Measurements from ENCODE around the gene GREB1. TPM values are rescaled to one million over a fixed set of nuclear protein-coding genes. Genes with fewer than 3 reads are reported as not detected.

The GREB1 gene
- total RNA-seq, 6 donors from 2014 or later, result 0.39 to 5.4 (median 1.6) TPM

DNA sequence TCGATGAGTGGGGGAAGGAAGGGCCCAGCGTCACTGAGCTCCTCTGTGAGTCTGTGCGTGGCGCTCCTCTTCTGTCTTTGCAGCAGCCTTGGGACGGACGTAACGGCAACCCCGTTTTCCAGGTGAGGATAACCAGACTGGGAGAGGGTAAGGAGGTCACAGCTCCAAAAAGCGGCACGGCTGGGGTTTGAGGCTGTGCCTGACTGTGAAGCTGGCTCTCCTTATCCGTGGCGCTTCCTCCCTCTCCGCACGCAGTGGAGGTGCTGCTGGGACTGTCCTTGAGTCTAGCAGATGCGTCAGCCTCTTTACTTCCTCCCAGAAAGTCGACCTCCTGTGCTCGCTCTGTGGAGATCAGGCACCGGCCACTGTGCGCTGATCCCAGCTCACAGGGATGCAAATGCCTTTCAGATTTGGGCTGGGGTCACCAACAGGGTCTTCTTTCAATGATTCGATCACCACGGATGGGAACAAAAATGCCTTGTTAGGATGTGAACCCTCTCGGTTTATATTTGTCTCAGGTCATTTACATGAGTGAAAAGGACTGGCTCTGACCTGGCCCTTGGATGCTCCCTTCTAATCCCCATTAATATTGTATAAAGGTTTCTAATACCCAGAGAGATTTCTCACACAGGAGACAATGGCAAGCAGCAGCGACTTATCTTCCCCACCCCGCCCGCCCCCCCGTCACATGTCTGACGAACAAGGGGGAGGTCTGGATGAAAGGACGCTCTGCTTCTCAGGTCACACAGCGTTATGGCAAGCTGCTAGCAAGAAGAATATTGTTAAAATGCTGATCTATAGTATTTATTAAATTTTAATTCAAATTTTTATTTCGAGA is 37.8 kb upstream of the GREB1 start:
- H3K27me3 ChIP-seq, result no peaks in the 10 kb centered on the region
- no peak for TF ChIP-seq CTCF (IDR thresholded peaks at IDR 0.05)
- TF ChIP-seq POLR2AphosphoS5 (IDR thresholded peaks at IDR 0.05), result no peak
- 61% methylated on average over 30 of the region's 30 CpGs for WGBS, 2 donors
- no peak overlapping the region for H3K27ac ChIP-seq
- H3K36me3 ChIP-seq, result no peaks in the 10 kb centered on the region
- H3K4me3 ChIP-seq, result no peak overlapping the region
- DNase-seq (no peak), ATAC-seq (ENCODE audit: low FRiP score in 2 of 2) (peak in 1 of 2 donors; percentile 11)
- no peaks in the 10 kb centered on the region for H3K9me3 ChIP-seq
- peaks cover 0 to 4% (median 0%) of the 10 kb centered on the region in 4 donors for H3K4me1 ChIP-seq

DNA sequence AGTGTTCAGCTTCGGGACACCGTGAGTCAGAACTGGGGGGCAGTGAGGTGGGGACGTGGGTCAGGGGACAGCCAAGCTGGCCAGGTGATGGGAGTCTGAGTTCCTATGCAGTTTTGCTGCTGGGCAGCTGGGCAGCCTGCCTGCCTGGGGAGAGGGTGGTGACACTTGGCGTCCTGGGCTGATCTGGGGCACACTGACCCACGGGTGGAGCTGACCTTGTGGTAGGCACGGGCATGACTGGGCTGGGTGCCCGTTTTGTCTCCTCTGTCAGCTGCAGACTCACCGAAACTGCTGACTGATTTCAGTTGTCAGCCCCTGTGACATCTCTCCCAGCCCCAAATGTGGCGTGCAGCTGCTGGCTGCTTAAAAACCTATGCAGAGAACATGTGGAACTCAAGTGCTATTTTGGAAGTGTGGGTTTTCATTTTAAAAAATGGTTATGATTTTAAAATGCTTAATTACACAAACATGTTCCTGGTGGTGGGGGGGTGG is 35.3 kb upstream of the GREB1 start:
- no peak for TF ChIP-seq EP300 (IDR thresholded peaks at IDR 0.05)
- no peak for TF ChIP-seq POLR2AphosphoS5 (IDR thresholded peaks at IDR 0.05)
- no peak for TF ChIP-seq CTCF (IDR thresholded peaks at IDR 0.05)
- TF ChIP-seq POLR2A (IDR thresholded peaks at IDR 0.05), result no peak
- Histone ChIP-seq H3K4me3 (no peak overlapping the region), H3K27me3 (no peaks in the 10 kb centered on the region), H3K27ac (no peak overlapping the region), H3K4me1 (peaks cover 0 to 4% (median 0%) of the 10 kb centered on the region in 4 donors), H3K36me3 (no peaks in the 10 kb centered on the region), H3K9me3 (peaks cover 0 to 4% (median 0%) of the 10 kb centered on the region in 4 donors)
- peak in 1 of 2 donors; percentile 64 for ATAC-seq (ENCODE audit: low FRiP score in 2 of 2)
- DNase-seq, result no peak
- WGBS, 2 donors, result 44 to 45% methylated on average over 8 to 9 of the region's 9 CpGs

GRCh38 chr2:11499081-11499743 is 34.6 kb upstream of the GREB1 start:
- H3K4me3 ChIP-seq, result no peak overlapping the region
- ATAC-seq (ENCODE audit: low FRiP score in 2 of 2), result no peak
- no peaks in the 10 kb centered on the region for H3K27me3 ChIP-seq

GRCh38 chr2:11500702-11501303 is 33.0 kb upstream of the GREB1 start:
- Histone ChIP-seq H3K36me3 (no peaks in the 10 kb centered on the region), H3K4me1 (peaks cover 0 to 4% (median 0%) of the 10 kb centered on the region in 4 donors), H3K27ac (no peak overlapping the region), H3K9me3 (peaks cover 0 to 5% (median 0%) of the 10 kb centered on the region in 4 donors), H3K27me3 (no peaks in the 10 kb centered on the region), H3K4me3 (no peak overlapping the region)
- TF ChIP-seq CTCF (IDR thresholded peaks at IDR 0.05) (no peak), POLR2AphosphoS5 (IDR thresholded peaks at IDR 0.05) (no peak), POLR2A (IDR thresholded peaks at IDR 0.05) (no peak), EP300 (IDR thresholded peaks at IDR 0.05) (no peak)
- no peak for DNase-seq
- whole genome bisulfite sequencing, 2 donors, result 80 to 83% methylated on average over 5 of the region's 5 CpGs
- no peak for ATAC-seq (ENCODE audit: low FRiP score in 2 of 2)

More at GRCh38 chr2:11499081-11499743, 34.6 kb upstream of the GREB1 start:
- DNase-seq, result no peak
- no peak for TF ChIP-seq POLR2A (IDR thresholded peaks at IDR 0.05)
- TF ChIP-seq CTCF (IDR thresholded peaks at IDR 0.05), result no peak
- TF ChIP-seq POLR2AphosphoS5 (IDR thresholded peaks at IDR 0.05), result no peak
- no peak for TF ChIP-seq EP300 (IDR thresholded peaks at IDR 0.05)
- no peaks in the 10 kb centered on the region for H3K36me3 ChIP-seq
- H3K27ac ChIP-seq, result no peak overlapping the region
- 37 to 40% methylated on average over 4 of the region's 4 CpGs for WGBS, 2 donors
- H3K9me3 ChIP-seq, result peaks cover 0 to 5% (median 0%) of the 10 kb centered on the region in 4 donors
- H3K4me1 ChIP-seq, result peaks cover 0 to 4% (median 0%) of the 10 kb centered on the region in 4 donors

Measured in upper lobe of left lung (tissue), 6 donors.